ENCODE results near the gene MRPS12.
A peak's percentile ranks its signal among the peaks of the same experiment; 100 is the strongest.
"Not testable (repeated sequence)": the region's sequence is repeated elsewhere in the genome, so short reads cannot be mapped to it uniquely, and the experiment has no call there.

Gene MRPS12

DNA sequence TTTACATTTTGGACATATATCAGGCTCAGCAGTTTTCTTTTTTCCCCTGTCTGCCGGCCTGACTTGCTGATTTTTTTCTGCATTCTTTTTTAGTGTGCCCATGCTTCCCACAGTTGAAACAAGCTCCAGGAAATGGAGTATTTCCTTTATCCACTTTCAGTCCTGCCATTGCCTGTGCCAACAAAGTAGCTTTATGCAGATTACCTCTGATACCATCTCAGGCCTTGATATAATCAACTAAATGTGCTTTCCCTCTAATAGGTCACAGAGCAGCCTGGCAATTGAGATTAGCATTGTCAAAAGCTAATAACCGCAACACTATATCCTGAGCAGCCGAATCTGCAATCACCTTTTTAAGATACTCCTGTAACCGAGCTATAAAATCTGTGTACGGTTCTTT is 9.2 kb downstream of the MRPS12 start:
- no peak for DNase-seq (ENCODE audit: low read depth in 2 of 2)

- not testable (repeated sequence) for DNase-seq (ENCODE audit: low read depth in 2 of 2)
These were observed 10.7 kb downstream of the MRPS12 start for GRCh38 chr19:38941466-38941865.

- no peak for DNase-seq (ENCODE audit: low read depth in 2 of 2)
These were observed 11.2 kb downstream of the MRPS12 start for GRCh38 chr19:38941979-38942378.

DNA sequence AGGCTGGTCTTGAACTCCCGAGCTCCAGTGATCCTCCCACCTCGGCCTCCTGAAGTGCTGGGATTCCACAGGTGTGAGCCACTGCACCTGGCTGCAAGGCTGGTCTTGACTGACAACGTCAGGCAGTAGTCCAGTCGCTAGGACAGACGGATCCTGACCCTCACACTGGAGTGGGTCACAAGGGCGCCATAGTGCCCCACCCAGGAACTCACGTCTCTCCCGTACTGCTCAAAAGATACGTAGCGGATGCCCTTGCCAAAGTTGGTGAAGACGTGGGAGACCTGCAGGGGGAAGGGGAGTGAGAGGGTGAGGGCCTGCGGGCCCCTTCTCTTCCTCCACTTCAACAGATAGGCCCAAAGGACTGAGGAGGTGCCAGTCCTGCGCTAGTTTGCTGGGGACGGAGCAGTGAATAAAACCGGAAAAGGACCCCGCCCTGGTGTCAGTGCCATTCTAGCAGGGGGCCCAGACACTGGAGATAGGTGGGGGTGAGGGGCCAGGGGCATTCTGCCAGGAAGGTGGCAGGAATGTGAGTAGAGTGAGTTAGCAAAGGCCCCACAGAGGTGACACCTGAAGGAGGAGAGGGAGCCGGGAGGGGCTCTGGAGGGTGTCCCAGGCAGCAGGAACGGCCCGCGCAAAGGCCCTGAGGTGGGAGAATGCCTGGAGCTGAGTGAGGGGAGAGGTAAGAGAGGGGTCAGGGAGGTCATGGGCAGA is 11.9 kb downstream of the MRPS12 start:
- DNase-seq (ENCODE audit: low read depth in 2 of 2), result no peak

GRCh38 chr19:38944981-38945506 is 14.3 kb downstream of the MRPS12 start:
- no peak for DNase-seq (ENCODE audit: low read depth in 2 of 2)

DNA sequence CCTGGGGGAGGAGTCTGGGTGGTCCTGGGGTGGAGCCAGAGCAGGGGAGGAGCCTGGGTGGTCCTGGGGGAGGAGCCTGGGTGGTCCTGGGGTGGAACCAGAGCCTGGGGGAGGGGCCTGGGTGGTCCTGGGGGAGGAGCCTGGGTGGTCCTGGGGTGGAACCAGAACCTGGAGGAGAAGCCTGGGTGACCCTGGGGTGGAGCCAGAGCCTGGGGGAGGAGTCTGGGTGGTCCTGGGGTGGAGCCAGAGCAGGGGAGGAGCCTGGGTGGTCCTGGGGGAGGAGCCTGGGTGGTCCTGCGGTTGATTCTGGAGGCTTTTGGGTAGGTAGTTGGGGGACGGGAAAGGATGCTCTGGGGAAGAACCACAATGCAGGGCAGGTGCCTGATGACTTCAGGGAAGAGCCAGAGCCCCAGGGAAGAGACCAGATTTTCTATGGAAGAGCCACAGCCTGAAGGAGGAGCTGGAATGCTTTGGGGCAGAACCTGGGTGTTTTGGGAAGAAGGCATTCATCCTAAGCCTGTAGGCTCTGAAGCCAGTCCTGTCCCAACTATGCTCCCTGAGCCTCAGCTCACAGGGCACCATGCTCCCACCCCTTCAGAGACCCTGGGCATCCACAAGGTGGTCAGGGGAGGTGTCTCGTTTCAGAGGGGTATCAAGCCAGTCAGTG is 15.0 kb downstream of the MRPS12 start:
- DNase-seq (ENCODE audit: low read depth in 2 of 2), result no peak

GRCh38 chr19:38946229-38947010 is 15.7 kb downstream of the MRPS12 start:
- no peak for DNase-seq (ENCODE audit: low read depth in 2 of 2)

GRCh38 chr19:38949580-38950367 is 19.0 kb downstream of the MRPS12 start:
- peak; percentile 78 to 90 for DNase-seq (ENCODE audit: low read depth in 2 of 2)

GRCh38 chr19:38951187-38951586 is 20.4 kb downstream of the MRPS12 start:
- DNase-seq (ENCODE audit: low read depth in 2 of 2), result no peak

DNA sequence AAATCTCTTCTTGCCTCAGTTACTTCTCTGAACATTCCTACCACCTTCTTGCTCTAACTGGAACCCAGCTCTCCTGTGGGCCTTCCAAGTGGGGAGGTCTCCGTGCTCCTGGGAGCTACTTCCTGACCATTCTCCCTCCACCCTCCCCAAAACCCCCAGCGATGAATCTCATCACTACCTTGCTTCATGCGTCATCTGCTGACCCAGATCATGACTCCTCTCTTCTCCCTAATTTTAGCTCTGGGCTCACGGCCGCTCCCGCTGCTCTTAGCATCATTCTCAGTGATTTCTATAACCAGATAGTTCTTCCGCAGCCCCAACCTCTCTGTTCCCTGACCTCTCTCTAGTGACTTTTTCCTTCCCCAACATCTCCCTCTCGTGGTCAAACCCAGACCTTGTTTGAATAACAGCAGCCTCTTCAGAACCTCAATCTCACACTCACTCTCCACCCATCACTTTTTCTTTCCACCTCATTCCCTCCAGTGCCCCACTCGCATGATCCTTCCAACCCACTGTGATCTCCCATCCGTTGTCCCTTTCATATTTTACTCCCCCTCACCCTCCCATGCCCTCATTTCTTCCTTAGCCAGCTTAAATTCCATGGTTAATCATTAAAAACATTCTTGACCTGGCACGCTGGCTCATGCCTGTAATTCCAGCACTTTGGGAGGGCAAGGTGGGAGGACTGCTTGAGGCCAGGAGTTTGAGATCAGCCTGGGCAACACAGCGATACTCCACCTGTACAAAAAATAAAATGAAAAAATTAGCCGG is 21.8 kb downstream of the MRPS12 start:
- no peak for DNase-seq (ENCODE audit: low read depth in 2 of 2)

- DNase-seq (ENCODE audit: low read depth in 2 of 2), result no peak
These were observed 22.9 kb downstream of the MRPS12 start for GRCh38 chr19:38953677-38954076.

- no peak for DNase-seq (ENCODE audit: low read depth in 2 of 2)
These were observed 25.5 kb downstream of the MRPS12 start for GRCh38 chr19:38956264-38956663.

DNA sequence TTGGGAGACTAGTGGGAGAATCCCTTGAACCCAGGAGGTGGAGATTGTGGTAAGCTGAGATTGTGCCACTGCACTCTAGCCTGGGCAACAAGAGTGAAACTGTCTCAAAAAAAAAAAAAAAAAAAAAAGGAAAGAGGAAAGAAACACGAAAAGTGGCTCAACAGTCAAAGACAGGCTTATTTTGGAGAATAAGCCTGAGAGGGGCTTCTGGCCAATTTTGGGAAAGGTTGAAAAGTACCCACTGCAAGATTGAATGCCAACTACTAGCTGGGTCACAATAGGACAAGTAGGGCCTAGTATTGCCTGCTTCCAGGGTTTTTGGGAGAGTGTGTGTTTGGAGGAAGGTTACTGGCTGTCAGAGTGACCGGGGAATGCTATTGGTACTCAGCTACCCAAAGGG is 27.6 kb downstream of the MRPS12 start:
- no peak for DNase-seq (ENCODE audit: low read depth in 2 of 2)

- DNase-seq (ENCODE audit: low read depth in 2 of 2), result no peak
These were observed 28.9 kb downstream of the MRPS12 start for GRCh38 chr19:38959618-38960017.

DNA sequence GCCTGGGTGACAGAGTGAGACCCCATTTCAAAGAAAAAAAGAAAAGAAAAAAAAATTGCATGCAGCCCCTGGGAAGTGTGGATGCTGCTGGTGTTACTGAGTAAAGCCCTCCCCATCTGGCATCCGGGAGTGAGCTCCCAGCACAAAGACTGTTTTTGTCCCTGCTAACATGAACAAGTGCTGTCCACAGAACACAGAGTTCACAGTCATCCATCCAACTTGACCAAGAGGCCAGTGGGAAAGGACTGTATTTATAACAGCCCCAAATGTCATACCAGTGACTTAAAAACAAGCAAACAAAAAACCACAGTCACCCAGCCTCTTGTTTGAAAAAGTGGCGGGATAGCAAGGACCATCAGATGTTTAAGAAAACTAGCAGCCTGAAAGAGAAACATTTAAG is 34.0 kb downstream of the MRPS12 start:
- DNase-seq (ENCODE audit: low read depth in 2 of 2), result no peak

GRCh38 chr19:38966149-38966548 is 35.4 kb downstream of the MRPS12 start:
- not testable (repeated sequence) for DNase-seq (ENCODE audit: low read depth in 2 of 2)

DNA sequence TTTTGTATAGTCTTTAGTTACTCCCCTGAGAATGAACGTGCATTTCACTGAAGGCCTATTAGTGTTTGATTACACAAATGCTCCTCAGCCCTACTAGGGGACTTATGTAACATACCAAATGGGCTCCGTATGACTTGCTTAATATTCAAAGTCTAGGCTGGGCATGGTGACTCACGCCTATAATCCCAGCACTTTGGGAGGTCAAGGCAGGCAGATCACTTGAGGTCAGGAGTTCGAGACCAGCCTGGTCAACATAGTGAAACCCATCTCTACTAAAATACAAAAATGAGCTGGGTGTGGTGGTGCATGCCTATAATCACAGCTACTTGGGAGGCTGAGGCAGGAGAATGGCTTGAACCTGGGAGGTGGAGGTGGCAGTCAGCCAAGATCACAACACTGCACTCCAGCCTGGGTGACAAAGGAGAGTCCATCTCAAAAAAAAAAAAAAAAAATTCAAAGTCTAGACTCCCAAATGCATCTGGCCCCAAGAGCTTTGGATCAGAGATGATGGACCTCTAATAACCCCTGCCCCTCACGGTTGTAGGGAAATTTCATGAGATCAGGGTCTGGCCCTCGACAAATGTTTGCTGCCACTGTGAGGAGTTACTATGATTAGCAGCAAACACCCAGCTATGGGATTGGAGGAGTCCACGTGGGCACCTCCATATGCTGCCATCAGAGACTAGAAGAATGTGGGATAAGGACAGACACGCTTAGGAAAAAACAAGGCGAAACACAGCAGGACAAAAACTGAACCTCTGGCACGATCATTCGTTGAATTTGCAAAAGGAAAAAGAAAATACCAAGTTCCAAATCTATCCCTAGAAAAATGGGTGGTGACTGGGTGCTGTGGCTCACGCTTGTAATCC is 40.2 kb downstream of the MRPS12 start:
- no peak for DNase-seq (ENCODE audit: low read depth in 2 of 2)

- DNase-seq (ENCODE audit: low read depth in 2 of 2), result no peak
These were observed 40.9 kb downstream of the MRPS12 start for GRCh38 chr19:38971672-38972071.

- no peak for DNase-seq (ENCODE audit: low read depth in 2 of 2)
These were observed 44.0 kb downstream of the MRPS12 start for GRCh38 chr19:38974624-38975213.

Measured in stimulated activated CD4-positive, alpha-beta T cell treated with anti-CD3 and anti-CD28 coated beads, Interleukin-15, amount 100 ng/mL, for 48 hours (primary cell).